HUES64 (cell line): ENCODE data around the gene SLC2A4. TPM values are rescaled to one million over a fixed set of nuclear protein-coding genes. Genes with fewer than 3 reads are reported as not detected.

ENCODE experiments used
- H3K27ac ChIP-seq: 2 replicates; pipeline ENCODE4 v1.7.0; 2013; ENCODE audit warnings: low read depth, low read length, inconsistent platforms
- H3K27me3 ChIP-seq: 2 replicates; pipeline ENCODE4 v1.6.1; 2013; ENCODE audit warnings: mild to moderate bottlenecking, low read length; ENCODE audit not compliant: insufficient read depth
- H3K36me3 ChIP-seq: 2 replicates; pipeline ENCODE4 v1.6.1; 2013; ENCODE audit warnings: mild to moderate bottlenecking, low read length; ENCODE audit not compliant: insufficient read depth
- H3K4me1 ChIP-seq: 2 replicates; pipeline ENCODE4 v1.6.1; 2013; ENCODE audit warnings: mild to moderate bottlenecking, low read length, moderate library complexity; ENCODE audit not compliant: insufficient read depth
- H3K4me3 ChIP-seq: 2 replicates; pipeline ENCODE4 v1.5.1; 2013; ENCODE audit warnings: mild to moderate bottlenecking, low read length, moderate library complexity
- H3K9ac ChIP-seq: 2 replicates; pipeline ENCODE4 v1.6.1; 2013; ENCODE audit warnings: mild to moderate bottlenecking, low read depth, low read length
- H3K9me3 ChIP-seq: 2 replicates; pipeline ENCODE4 v1.6.1; 2013; ENCODE audit warnings: low read depth, low read length; ENCODE audit not compliant: insufficient read depth
- WGBS: fragments of 150-250, 120-280 bp; methylation state at CpG from one replicate; pipeline ENCODE4 v1.1.7; 2013; ENCODE audit warnings: missing lambda C conversion rate; 5-methylcytosine and 5-hydroxymethylcytosine counted together
- polyA plus RNA-seq, 2 experiments: library from polyadenylated mRNA; stranded (reverse); fragments of 50-300 nt; gene quantifications; one replicate each; pipeline ENCODE4 v1.2.3, GENCODE V29; 2013

The SLC2A4 gene
- 2.6 TPM for polyA plus RNA-seq (2013, experiment 1 of 2)
- 3.6 TPM for polyA plus RNA-seq (2013, experiment 2 of 2)

DNA sequence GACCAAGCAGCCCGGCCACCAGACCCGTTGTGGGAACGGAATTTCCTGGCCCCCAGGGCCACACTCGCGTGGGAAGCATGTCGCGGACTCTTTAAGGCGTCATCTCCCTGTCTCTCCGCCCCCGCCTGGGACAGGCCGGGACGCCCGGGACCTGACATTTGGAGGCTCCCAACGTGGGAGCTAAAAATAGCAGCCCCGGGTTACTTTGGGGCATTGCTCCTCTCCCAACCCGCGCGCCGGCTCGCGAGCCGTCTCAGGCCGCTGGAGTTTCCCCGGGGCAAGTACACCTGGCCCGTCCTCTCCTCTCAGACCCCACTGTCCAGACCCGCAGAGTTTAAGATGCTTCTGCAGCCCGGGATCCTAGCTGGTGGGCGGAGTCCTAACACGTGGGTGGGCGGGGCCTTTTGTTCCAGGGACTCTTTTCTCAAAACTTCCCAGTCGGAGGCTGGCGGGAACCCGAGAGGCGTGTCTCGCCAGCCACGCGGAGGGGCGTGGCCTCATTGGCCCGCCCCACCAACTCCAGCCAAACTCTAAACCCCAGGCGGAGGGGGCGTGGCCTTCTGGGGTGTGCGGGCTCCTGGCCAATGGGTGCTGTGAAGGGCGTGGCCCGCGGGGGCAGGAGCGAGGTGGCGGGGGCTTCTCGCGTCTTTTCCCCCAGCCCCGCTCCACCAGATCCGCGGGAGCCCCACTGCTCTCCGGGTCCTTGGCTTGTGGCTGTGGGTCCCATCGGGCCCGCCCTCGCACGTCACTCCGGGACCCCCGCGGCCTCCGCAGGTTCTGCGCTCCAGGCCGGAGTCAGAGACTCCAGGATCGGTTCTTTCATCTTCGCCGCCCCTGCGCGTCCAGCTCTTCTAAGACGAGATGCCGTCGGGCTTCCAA is at the start of gene SLC2A4:
Gene SLC2A4, plus strand, starts transcription at position 645 of the 879 bp plus-strand sequence. Its CDS starts 217 bp downstream, at position 862.
- Histone ChIP-seq H3K9ac (peak within 1 kb of the TSS; percentile 70), H3K4me3 (peak within 1 kb of the TSS; percentile 81), H3K4me1 (peaks cover 6% of the 10 kb centered on the region; the same call in 1 of the 2 replicates), H3K9me3 (no peaks in the 10 kb centered on the region), H3K36me3 (peaks cover 3% of the 10 kb centered on the region; the same call in 1 of the 2 replicates), H3K27me3 (peaks cover 13% of the 10 kb centered on the region), H3K27ac (no peak within 1 kb of the TSS; the same call in 1 of the 2 replicates)
- under 1% methylated on average over 71 of the region's 71 CpGs for WGBS

GRCh38 chr17:7232114-7232513 is 49.4 kb upstream of the SLC2A4 start:
- Histone ChIP-seq H3K4me3 (peak overlapping the region; percentile 4), H3K36me3 (peaks cover 60% of the 10 kb centered on the region), H3K4me1 (peaks cover 3% of the 10 kb centered on the region), H3K27ac (no peak overlapping the region), H3K27me3 (no peaks in the 10 kb centered on the region), H3K9me3 (no peaks in the 10 kb centered on the region), H3K9ac (no peak overlapping the region)
- 90% methylated on average over 5 of the region's 5 CpGs for WGBS

- Histone ChIP-seq H3K27me3 (no peaks in the 10 kb centered on the region), H3K27ac (peak overlapping the region; percentile 88), H3K4me3 (peak overlapping the region; percentile 78), H3K9ac (peak overlapping the region; percentile 87), H3K4me1 (peaks cover 7% of the 10 kb centered on the region), H3K9me3 (no peaks in the 10 kb centered on the region), H3K36me3 (peaks cover 49% of the 10 kb centered on the region)
- 2% methylated on average over 9 of the region's 9 CpGs for WGBS
Measured at GRCh38 chr17:7233701-7234082, 47.8 kb upstream of the SLC2A4 start.

- Histone ChIP-seq H3K9ac (peak within 1 kb of the TSS; percentile 87), H3K9me3 (no peaks in the 10 kb centered on the region), H3K4me1 (peaks cover 7% of the 10 kb centered on the region), H3K4me3 (peak within 1 kb of the TSS; percentile 78), H3K36me3 (peaks cover 43% of the 10 kb centered on the region), H3K27ac (peak within 1 kb of the TSS; percentile 88), H3K27me3 (no peaks in the 10 kb centered on the region)
- WGBS: 2% methylated on average over 72 of the region's 72 CpGs
Measured at GRCh38 chr17:7234083-7234951, 47.2 kb upstream of the SLC2A4 start, which contains the start of gene DVL2. Gene DVL2, minus strand, starts transcription at chr17:7234517. Its CDS starts 255 bp downstream, at chr17:7234262.

DNA sequence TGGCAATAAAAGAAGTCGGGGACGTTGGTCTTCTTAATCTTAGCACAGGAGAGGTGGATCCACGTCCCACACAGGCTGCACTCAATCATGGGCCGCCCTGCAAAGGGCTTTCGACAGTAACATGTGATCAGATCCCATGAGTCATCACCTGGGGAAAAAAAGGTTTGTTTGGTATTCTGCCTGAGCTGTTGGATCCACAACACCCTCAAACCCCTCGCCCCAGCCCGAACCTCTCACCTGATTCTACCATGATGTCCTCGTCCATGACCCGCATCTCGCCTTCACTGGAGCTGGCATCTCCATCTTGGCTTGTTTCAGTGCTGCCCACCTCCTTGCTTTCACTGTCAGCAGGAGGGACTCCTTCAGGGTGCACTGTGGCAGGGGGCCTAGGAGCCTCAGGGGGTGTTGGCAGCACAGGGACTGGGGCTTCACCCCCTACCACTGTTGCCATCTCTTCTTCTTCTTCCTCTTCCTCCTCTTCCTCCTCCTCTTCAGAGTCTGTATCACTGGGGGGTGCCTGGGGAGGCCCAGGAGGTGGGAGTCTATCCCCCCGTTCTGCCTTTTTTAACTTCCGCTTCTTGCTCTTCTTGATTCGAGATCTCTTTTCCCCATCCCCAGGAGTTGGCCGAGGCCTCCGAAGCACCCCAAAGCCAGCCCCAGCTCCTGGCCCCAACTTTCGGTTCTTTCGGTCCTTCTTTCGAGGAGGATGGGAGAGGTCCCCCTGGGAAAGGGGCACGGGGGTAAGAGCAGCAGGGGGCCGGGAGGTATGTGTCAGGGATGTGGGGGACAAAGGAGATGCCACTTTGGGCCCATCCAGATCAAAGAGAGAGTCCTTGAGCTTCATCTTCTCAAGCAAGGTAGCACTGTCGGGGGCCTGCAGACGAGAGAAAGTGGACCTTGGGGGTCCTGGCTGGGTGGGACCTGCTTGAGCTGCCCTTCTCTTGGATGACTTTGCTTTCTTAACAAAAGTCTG is 45.5 kb upstream of the SLC2A4 start:
- H3K9ac ChIP-seq: no peak overlapping the region
- peaks cover 14% of the 10 kb centered on the region for H3K4me1 ChIP-seq
- no peak overlapping the region; the same call in 1 of the 2 replicates for H3K27ac ChIP-seq
- WGBS: 91% methylated on average over 22 of the region's 22 CpGs
- no peaks in the 10 kb centered on the region for H3K27me3 ChIP-seq
- no peaks in the 10 kb centered on the region for H3K9me3 ChIP-seq
- no peak overlapping the region for H3K4me3 ChIP-seq
- H3K36me3 ChIP-seq: peaks cover 39% of the 10 kb centered on the region

GRCh38 chr17:7236808-7237207 is 44.7 kb upstream of the SLC2A4 start:
- 92% methylated on average over 6 of the region's 6 CpGs for WGBS
- Histone ChIP-seq H3K9me3 (no peaks in the 10 kb centered on the region), H3K9ac (no peak overlapping the region), H3K4me3 (peak overlapping the region; percentile 80), H3K27ac (peak overlapping the region; percentile 93; the same call in 1 of the 2 replicates), H3K27me3 (no peaks in the 10 kb centered on the region), H3K4me1 (peaks cover 20% of the 10 kb centered on the region), H3K36me3 (peaks cover 39% of the 10 kb centered on the region)

- Histone ChIP-seq H3K27me3 (no peaks in the 10 kb centered on the region), H3K36me3 (peaks cover 39% of the 10 kb centered on the region), H3K27ac (peak overlapping the region; percentile 93), H3K9ac (peak overlapping the region; percentile 76), H3K4me3 (peak overlapping the region; percentile 80), H3K9me3 (no peaks in the 10 kb centered on the region), H3K4me1 (peaks cover 20% of the 10 kb centered on the region)
- WGBS: 48% methylated on average over 6 of the region's 6 CpGs
Measured at GRCh38 chr17:7237266-7237760, 44.2 kb upstream of the SLC2A4 start.

GRCh38 chr17:7237761-7238419 is 43.6 kb upstream of the SLC2A4 start:
- peak overlapping the region; percentile 76 for H3K9ac ChIP-seq
- peak overlapping the region; percentile 80 for H3K4me3 ChIP-seq
- WGBS: under 1% methylated on average over 69 of the region's 73 CpGs
- H3K27me3 ChIP-seq: no peaks in the 10 kb centered on the region
- H3K36me3 ChIP-seq: peaks cover 39% of the 10 kb centered on the region
- peak overlapping the region; percentile 93 for H3K27ac ChIP-seq
- no peaks in the 10 kb centered on the region for H3K9me3 ChIP-seq
- H3K4me1 ChIP-seq: peaks cover 20% of the 10 kb centered on the region

- Histone ChIP-seq H3K27ac (peak overlapping the region; percentile 76), H3K9ac (peak overlapping the region; percentile 84), H3K4me3 (peak overlapping the region; percentile 80), H3K4me1 (peaks cover 20% of the 10 kb centered on the region), H3K27me3 (no peaks in the 10 kb centered on the region), H3K36me3 (peaks cover 39% of the 10 kb centered on the region), H3K9me3 (no peaks in the 10 kb centered on the region)
- WGBS: under 1% methylated on average over 30 of the region's 39 CpGs
Measured at GRCh38 chr17:7238420-7239090, 43.0 kb upstream of the SLC2A4 start.
